ENCODE measurements around the gene DLG2. TPM values are rescaled to one million over a fixed set of nuclear protein-coding genes. Genes with fewer than 3 reads are reported as not detected.

The DLG2 gene
- total RNA-seq, 3 donors from 2014 or later (not counting 1 experiment from before 2014, with no cell fraction given): 1.7 to 2.9 (median 2.2) TPM

- intact Hi-C loops (cut with micrococcal nuclease): no loop called here
- no peaks in the 10 kb centered on the region for H3K4me1 ChIP-seq (ENCODE audit: control insufficient read depth, insufficient read depth, low read length)
- Mint-ChIP-seq H3K27me3 (ENCODE audit: low read depth in 2 of 2) (no peaks in the 10 kb centered on the region), H3K4me3 (no peak overlapping the region), H3K27ac (no peak overlapping the region), H3K4me1 (no peaks in the 10 kb centered on the region), H3K9me3 (peaks cover 2 to 8% of the 10 kb centered on the region in 2 donors), H3K36me3 (no peaks in the 10 kb centered on the region)
- H3K4me3 ChIP-seq (ENCODE audit: low read length): no peak overlapping the region
- H3K27ac ChIP-seq (ENCODE audit: low read length): no peak overlapping the region
- DNase-seq (no peak), ATAC-seq (no peak)
- no peaks in the 10 kb centered on the region for H3K36me3 ChIP-seq (ENCODE audit: control insufficient read depth, insufficient read depth, low read length)
- no peak for TF ChIP-seq CTCF (IDR thresholded peaks at IDR 0.05)
- H3K27me3 ChIP-seq (ENCODE audit: control insufficient read depth, insufficient read depth, low read length): no peaks in the 10 kb centered on the region
- WGBS (ENCODE audit: insufficient coverage): 90% methylated on average over 5 of the region's 5 CpGs
- H3K9me3 ChIP-seq (ENCODE audit: control insufficient read depth, insufficient read depth, low read length): no peaks in the 10 kb centered on the region
Measured at GRCh38 chr11:83711106-83711527, 1916.0 kb downstream of the DLG2 start.

- intact Hi-C loops (cut with micrococcal nuclease): no loop called here
- H3K36me3 ChIP-seq (ENCODE audit: control insufficient read depth, insufficient read depth, low read length): no peaks in the 10 kb centered on the region
- no peak for DNase-seq
- no peaks in the 10 kb centered on the region for H3K4me1 Mint-ChIP-seq
- H3K4me3 ChIP-seq (ENCODE audit: low read length): no peak overlapping the region
- no peaks in the 10 kb centered on the region for H3K36me3 Mint-ChIP-seq
- no peaks in the 10 kb centered on the region for H3K9me3 ChIP-seq (ENCODE audit: control insufficient read depth, insufficient read depth, low read length)
- no peak overlapping the region for H3K4me3 Mint-ChIP-seq
- H3K27ac ChIP-seq (ENCODE audit: low read length): no peak overlapping the region
- H3K27me3 Mint-ChIP-seq (ENCODE audit: low read depth in 2 of 2): no peaks in the 10 kb centered on the region
- H3K27ac Mint-ChIP-seq: no peak overlapping the region
- no peaks in the 10 kb centered on the region for H3K4me1 ChIP-seq (ENCODE audit: control insufficient read depth, insufficient read depth, low read length)
- H3K9me3 Mint-ChIP-seq: peaks cover 0 to 2% of the 10 kb centered on the region in 2 donors
- no peak for TF ChIP-seq CTCF (IDR thresholded peaks at IDR 0.05)
- H3K27me3 ChIP-seq (ENCODE audit: control insufficient read depth, insufficient read depth, low read length): no peaks in the 10 kb centered on the region
- ATAC-seq: no peak
Measured at GRCh38 chr11:83709434-83709833, 1917.7 kb downstream of the DLG2 start.

- Mint-ChIP-seq H3K9me3 (peaks cover 0 to under 1% of the 10 kb centered on the region in 2 donors), H3K4me1 (no peaks in the 10 kb centered on the region), H3K36me3 (no peaks in the 10 kb centered on the region), H3K27me3 (ENCODE audit: low read depth in 2 of 2) (no peaks in the 10 kb centered on the region), H3K4me3 (no peak overlapping the region), H3K27ac (no peak overlapping the region)
- DNase-seq (no peak), ATAC-seq (no peak)
- Histone ChIP-seq H3K27me3 (ENCODE audit: control insufficient read depth, insufficient read depth, low read length) (no peaks in the 10 kb centered on the region), H3K9me3 (ENCODE audit: control insufficient read depth, insufficient read depth, low read length) (no peaks in the 10 kb centered on the region), H3K36me3 (ENCODE audit: control insufficient read depth, insufficient read depth, low read length) (no peaks in the 10 kb centered on the region), H3K4me1 (ENCODE audit: control insufficient read depth, insufficient read depth, low read length) (no peaks in the 10 kb centered on the region), H3K27ac (ENCODE audit: low read length) (no peak overlapping the region), H3K4me3 (ENCODE audit: low read length) (no peak overlapping the region)
- no peak for TF ChIP-seq CTCF (IDR thresholded peaks at IDR 0.05)
- intact Hi-C loops (cut with micrococcal nuclease): no loop called here
- 86% methylated on average over 6 of the region's 6 CpGs for WGBS (ENCODE audit: insufficient coverage)
Measured at GRCh38 chr11:83706566-83706965, 1920.6 kb downstream of the DLG2 start.

GRCh38 chr11:83702796-83703195 is 1924.3 kb downstream of the DLG2 start:
- no peak for TF ChIP-seq CTCF (IDR thresholded peaks at IDR 0.05)
- intact Hi-C loops (cut with micrococcal nuclease): no loop called here
- H3K4me1 ChIP-seq (ENCODE audit: control insufficient read depth, insufficient read depth, low read length): no peaks in the 10 kb centered on the region
- Mint-ChIP-seq H3K27me3 (ENCODE audit: low read depth in 2 of 2) (no peaks in the 10 kb centered on the region), H3K9me3 (peaks cover 0 to 5% of the 10 kb centered on the region in 2 donors), H3K4me3 (no peak overlapping the region), H3K4me1 (no peaks in the 10 kb centered on the region), H3K27ac (no peak overlapping the region), H3K36me3 (no peaks in the 10 kb centered on the region)
- H3K36me3 ChIP-seq (ENCODE audit: control insufficient read depth, insufficient read depth, low read length): no peaks in the 10 kb centered on the region
- WGBS (ENCODE audit: insufficient coverage): 76% methylated on average over 2 of the region's 2 CpGs
- no peaks in the 10 kb centered on the region for H3K9me3 ChIP-seq (ENCODE audit: control insufficient read depth, insufficient read depth, low read length)
- no peak overlapping the region for H3K4me3 ChIP-seq (ENCODE audit: low read length)
- H3K27ac ChIP-seq (ENCODE audit: low read length): no peak overlapping the region
- ATAC-seq: no peak
- no peaks in the 10 kb centered on the region for H3K27me3 ChIP-seq (ENCODE audit: control insufficient read depth, insufficient read depth, low read length)
- no peak for DNase-seq
